RWPE1 (cell line): ENCODE data around the gene TSPAN16.

Source experiments
- CTCF ChIA-PET: fragments of 350-600 bp; sonication (Branson Sonifier 250); formaldehyde crosslinking; extraction: SDS; loops from one replicate; lab custom pipeline; 2021; lab: Yijun Ruan, JAX
- POLR2A ChIA-PET: fragments of 400-600 bp; formaldehyde crosslinking; extraction: SDS; loops from one replicate; lab custom pipeline; 2020; ENCODE audit warnings: antibody characterized with exemption; ENCODE audit not compliant: low non-redundant PET; lab: Yijun Ruan, JAX
- DNase-seq: peaks from one replicate; pipeline ENCODE4 v3.0.0; 2012; ENCODE audit warnings: low spot score
- H3K27ac ChIP-seq: fragments of 450-650 bp; 2 replicates; pipeline ENCODE4 v1.5.1; 2017
- TF ChIP-seq, protein P1 (sequence below): fragments of 450-650 bp; conservative IDR thresholded peaks from 2 replicates; pipeline ENCODE4 v1.5.1; 2017; ENCODE audit warnings: low read depth, mild to moderate bottlenecking

Gene TSPAN16

DNA sequence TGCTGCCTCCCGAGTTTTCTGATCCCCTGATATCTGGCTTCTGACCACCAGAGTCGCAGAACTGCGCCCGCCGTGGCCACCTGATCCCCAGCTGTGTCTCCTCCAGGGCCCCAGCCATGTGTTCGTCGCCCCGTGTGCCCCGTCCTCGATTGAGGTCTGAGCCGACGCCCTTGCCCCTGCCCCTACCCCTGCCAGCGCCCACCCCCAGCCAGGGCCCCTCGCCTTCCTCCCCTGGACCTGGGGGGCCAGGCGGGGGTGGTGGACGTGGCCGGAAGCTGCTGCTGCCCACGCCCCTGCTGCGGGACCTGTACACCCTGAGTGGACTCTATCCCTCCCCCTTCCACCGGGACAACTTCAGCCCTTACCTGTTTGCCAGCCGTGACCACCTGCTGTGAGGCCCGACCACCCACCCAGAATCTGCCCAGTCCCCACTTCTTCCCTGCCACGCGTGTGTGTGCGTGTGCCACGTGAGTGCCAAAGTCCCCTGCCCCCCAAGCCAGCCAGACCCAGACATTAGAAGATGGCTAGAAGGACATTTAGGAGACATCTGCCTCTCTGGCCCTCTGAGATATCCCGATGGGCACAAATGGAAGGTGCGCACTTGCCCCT, 68.4 kb downstream of the TSPAN16 start:
- H3K27ac ChIP-seq = no peak overlapping the region
- TF ChIP-seq, protein P1, sequence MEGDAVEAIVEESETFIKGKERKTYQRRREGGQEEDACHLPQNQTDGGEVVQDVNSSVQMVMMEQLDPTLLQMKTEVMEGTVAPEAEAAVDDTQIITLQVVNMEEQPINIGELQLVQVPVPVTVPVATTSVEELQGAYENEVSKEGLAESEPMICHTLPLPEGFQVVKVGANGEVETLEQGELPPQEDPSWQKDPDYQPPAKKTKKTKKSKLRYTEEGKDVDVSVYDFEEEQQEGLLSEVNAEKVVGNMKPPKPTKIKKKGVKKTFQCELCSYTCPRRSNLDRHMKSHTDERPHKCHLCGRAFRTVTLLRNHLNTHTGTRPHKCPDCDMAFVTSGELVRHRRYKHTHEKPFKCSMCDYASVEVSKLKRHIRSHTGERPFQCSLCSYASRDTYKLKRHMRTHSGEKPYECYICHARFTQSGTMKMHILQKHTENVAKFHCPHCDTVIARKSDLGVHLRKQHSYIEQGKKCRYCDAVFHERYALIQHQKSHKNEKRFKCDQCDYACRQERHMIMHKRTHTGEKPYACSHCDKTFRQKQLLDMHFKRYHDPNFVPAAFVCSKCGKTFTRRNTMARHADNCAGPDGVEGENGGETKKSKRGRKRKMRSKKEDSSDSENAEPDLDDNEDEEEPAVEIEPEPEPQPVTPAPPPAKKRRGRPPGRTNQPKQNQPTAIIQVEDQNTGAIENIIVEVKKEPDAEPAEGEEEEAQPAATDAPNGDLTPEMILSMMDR = no peak
- ChIA-PET CTCF (interaction anchor here (0.6 kb wide), 1 partner anchor 695 kb away, joined by 3 read pairs; no protein-coding TSS in a partner anchor), POLR2A (no interaction called here)
- no peak for DNase-seq

GRCh38 chr19:11364935-11365334, 69.0 kb downstream of the TSPAN16 start:
- CTCF ChIA-PET = interaction anchor here (0.6 kb wide), 1 partner anchor 695 kb away, joined by 3 read pairs; no protein-coding TSS in a partner anchor
- TF ChIP-seq, protein P1 = no peak
- no peak for DNase-seq
- H3K27ac ChIP-seq = no peak overlapping the region
- POLR2A ChIA-PET = no interaction called here
